Fibroblast of gingiva (primary cell): ENCODE data around the gene C5orf22.
"Not testable (repeated sequence)": the region's sequence is repeated elsewhere in the genome, so short reads cannot be mapped to it uniquely, and the experiment has no call there.

Source experiments
- DNase-seq: peaks from one replicate; pipeline ENCODE4 v3.0.0-alpha.2; 2011; ENCODE audit warnings: low read depth

Gene C5orf22

DNA sequence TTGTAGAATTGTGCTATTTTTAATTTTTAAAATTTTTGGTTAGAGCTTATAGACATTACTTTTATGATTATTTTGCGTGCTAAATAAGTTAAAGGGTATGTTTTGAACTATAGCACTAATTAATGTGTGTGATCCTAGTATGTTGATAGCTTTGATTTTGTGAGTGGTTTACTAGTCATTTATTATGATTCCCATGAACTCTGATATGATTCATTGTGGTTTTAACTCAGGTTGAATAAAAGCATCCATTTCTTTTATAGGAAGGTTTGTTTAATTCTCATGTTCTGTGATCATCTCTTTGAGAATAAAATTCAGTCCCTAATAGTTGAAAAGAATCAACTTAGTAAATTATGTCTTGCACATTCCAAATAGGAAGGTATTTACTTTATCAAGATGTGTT lies 22.5 kb downstream of the C5orf22 start:
- no peak for DNase-seq

DNA sequence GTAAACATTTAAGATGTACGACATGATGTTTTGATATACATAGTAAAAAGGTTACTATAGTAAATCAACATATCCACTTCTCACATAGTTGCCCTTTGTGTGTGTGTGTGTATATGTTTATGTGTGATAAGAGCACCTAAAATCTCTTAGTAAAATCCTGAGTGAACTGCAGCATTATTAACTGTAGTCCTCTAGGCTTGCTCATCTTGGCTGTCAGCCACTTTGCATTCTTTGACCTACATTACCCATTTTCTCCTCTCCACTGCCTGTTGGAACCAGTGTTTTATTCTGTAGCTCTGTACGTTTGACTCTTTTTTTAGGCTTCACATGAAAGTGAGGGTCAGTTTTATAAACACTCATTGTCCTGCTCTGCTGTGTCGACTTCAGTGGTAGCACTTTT lies 24.4 kb downstream of the C5orf22 start:
- peak; percentile 18 for DNase-seq

DNA sequence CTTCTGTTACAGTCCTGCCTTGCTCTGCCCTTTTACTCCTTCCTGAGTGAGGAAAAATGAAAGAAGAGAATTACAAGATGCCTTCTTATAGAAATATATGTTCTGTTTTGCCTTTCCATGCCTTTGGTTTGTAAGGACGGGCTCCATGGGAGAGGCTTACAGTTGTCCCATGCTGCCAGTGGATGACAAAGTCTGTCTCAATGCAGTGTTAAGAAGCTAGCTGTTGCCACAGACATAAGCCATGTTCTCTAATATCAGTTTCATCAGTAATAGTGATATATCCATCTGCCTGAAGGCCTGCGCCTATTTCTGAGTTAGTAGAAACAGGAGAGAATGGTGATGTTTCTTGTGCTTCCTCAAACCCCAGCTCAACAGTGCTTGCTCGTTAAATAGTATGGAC lies 27.8 kb downstream of the C5orf22 start:
- no peak for DNase-seq

DNA sequence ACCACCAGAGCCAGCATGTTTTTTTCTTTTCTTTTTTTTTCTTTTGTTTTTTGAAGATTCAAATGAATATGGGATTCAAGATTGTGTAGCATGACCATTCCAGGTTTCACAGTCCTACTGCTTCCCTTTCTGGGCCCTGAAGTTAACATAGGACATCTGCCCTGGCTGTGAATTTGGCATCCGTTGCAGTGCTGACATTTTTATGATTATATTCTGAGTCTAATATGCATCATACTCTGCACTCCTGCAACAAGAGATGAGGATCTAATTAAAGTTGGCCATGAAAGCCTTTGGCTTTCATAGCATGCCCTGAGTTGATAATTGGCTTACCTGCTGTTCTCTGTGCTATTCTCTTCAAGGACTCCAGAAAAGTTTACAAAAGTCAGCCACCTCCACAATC lies 29.8 kb downstream of the C5orf22 start:
- no peak for DNase-seq

DNA sequence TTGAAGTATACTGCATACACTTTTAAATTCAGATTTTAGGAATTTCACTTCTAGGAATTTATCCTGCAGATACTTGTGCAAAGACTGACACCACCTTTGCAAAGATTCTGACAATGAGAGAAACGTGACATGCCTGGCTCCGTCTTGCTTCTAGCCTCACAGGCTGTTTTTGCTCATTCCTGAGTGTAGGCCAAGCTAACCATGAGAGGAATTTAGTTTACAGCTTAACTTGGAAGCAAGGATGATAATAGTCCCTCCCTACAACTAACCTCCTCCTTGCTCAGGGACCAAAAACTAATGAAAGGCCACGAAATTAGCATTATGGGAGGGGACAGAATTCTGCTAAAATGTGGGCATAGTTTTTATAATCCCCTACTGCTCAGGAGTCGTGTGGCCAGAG lies 31.1 kb downstream of the C5orf22 start:
- no peak for DNase-seq

DNA sequence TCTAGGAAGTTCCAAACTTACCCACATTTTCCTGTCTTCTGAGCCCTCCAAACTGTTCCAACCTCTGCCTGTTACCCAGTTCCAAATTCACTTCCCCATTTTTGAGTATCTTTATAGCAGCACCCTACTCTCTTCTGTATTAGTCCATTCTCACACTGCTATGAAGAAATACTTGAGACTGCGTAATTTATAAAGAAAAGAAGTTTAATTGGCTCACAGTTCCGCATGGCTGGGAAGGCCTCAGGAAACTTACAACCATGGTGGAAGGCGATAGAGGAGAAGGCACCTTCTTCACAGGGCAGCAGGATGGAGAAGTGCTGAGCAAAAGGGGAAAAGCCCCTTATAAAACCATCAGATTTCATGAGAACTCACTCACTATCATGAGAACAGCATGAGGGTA lies 34.3 kb downstream of the C5orf22 start:
- DNase-seq = not testable (repeated sequence)

DNA sequence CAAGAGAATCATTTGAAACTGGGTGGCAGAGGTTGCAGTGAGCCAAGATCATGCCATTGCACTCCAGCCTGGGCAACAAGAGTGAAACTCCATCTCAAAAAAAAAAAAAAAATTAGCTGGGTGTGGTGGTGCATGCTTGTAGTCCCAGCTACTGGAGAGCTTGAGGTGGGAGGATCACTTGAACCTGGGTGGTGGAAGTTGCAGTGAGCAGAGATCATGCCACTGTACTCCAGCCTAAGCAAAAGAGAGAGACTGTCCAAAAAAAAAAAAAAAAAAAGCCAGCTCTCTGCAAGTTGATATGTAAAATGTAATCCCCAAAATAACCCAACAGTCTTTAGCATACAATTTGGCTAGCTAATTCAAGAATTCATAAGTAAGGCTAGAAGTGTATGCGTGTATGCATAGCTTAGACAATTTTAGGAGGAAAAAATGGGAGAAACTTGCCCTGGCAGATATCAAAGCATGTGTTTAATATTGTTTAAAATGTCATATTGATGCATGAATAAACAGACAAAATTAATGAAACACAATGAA lies 36.3 kb downstream of the C5orf22 start:
- no peak for DNase-seq

DNA sequence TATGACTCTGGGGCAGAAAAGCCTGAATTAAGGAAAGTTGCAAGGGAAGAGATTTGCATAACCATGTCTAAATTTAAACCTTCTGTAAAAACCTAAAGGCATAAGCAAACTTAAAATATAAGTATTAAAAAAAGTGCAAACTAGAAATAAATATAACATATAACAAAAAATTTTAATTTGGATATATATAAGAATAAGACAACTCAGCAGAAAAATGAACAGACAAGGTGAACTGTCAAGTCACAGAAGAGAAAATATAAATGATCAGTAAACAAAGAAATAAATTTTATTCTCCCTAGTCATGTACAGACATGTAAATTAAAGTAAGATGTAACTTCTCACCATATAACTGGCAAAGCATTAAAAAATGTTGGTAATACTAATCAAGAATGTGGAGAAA lies 37.0 kb downstream of the C5orf22 start:
- DNase-seq = no peak

DNA sequence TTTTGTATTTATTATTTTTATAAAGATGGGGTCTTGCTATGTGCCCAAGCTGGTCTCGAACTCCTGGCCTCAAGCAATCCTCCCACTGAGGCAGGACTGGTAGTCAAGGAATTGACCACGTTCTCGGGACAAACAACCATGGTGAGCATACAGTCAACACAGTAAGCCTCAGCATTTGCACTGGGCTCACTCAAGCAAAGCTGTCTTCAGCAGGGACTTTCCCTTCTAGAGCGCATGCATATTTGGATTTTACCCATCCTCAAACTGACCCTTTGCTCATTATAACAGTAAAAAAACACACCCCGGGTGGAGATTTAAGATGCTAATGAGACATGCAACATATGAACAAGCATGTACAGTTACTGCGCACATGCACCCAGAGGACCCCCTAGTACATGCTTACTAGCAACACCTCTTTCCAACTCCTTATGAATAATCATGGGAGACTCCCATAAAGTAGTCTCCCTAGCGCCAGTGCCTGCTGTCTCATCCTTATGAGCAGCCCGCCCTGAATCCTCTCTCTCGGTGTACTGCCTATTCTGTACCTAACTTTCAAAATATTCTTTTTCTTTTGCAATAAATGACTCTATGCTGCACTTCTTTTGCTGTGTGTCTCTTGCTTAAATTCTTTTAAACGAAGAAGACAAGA lies 41.5 kb downstream of the C5orf22 start:
- no peak for DNase-seq

DNA sequence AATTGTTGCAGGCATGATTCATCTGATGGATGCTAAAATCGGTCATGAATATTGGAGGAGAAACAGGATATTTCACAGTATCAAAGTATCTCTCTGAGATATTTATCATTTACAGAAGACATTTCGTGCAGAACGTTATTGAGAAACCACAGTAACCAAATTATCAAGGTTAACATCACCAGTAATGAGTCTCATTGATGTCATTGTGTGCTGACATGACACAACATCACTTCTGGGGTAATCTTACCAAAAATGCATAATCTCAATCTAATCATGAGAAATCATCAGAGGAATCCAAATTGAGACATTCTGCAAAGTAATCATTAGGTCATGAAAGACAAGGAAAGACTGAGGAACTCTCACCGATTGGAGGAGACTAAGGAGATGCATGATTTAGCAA lies 42.7 kb downstream of the C5orf22 start:
- DNase-seq = no peak

DNA sequence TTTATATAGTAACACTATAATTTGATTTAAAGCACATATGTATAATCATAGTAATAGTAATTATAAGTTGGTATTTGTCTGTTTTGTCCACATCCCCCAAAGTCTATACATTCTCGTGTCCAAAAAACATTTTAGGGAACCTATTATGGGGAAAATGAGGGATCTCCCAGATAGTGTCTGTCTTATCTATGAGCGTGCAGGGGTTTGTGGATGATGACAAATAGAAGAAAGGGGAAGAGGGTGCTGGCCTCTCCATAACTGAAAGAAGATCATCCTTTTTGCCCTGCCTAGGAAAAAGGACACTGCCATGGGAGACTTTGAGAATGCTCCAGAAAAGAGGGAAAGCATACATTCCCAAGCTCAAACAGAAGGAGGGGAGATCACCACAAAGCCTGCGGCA lies 45.3 kb downstream of the C5orf22 start:
- DNase-seq = no peak

DNA sequence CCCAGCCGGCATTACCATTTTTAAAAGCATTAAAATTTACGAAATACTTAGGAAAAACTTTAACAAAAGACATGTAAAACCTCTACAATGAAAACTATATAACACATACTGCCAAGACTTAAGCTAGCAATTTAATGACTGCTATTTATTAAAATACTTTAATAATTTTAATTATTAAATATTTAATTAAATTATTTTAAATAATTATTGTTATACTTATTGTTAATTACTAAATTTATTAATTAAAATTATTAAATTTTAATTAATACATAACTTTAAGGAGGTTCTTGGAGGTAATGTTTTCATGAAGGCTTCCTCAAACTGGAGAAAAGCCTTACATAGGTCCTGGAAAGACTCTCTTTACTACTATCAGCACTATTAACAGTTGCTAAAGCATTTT lies 47.5 kb downstream of the C5orf22 start:
- no peak for DNase-seq

DNA sequence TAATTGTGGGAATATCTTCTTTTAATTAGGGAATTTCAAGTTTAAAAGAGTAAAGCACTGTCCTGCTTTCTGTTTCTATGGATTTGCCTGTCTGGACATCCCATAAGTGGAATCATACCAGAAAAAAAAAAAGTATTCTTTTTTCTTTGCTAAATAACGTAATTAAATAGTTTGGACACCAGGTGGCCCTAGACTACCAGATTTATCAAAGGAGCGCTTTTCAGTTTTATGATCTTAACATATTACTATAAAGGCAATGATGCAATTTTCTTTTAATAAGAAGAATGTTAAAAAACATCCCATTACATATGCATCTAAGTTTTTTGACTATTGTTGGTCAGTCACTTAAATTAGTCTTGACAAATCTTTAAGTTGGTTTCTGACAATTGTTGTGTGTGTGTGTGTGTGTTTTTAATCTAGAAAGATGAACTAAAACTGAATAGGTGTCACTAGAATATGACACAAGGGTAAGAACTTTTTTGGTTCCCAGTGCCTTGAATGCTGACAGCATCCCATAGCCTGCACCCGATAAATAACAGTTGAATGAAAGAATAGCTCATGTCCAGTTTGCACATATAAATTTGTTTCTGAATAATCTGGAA lies 49.5 kb downstream of the C5orf22 start:
- peak; percentile 40 for DNase-seq

DNA sequence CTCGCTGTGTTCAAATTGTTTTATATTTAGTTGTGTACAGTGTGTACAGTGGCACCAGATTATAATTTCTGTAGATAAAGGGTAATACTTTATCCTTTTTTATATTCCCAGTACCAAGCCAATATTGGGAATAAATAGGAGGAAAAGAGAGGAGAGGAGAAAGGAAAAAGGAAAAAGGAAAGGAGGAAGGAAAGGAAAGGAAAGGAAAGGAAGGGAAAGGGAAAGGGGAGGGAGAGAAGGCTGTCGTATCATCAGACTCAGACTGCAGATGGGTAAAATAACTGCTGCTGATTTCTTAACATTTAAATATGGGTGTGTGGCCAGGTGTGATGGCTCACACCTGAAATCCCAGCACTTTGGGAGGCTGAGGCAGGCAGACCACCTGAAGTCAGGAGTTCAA lies 51.0 kb downstream of the C5orf22 start:
- DNase-seq = no peak

DNA sequence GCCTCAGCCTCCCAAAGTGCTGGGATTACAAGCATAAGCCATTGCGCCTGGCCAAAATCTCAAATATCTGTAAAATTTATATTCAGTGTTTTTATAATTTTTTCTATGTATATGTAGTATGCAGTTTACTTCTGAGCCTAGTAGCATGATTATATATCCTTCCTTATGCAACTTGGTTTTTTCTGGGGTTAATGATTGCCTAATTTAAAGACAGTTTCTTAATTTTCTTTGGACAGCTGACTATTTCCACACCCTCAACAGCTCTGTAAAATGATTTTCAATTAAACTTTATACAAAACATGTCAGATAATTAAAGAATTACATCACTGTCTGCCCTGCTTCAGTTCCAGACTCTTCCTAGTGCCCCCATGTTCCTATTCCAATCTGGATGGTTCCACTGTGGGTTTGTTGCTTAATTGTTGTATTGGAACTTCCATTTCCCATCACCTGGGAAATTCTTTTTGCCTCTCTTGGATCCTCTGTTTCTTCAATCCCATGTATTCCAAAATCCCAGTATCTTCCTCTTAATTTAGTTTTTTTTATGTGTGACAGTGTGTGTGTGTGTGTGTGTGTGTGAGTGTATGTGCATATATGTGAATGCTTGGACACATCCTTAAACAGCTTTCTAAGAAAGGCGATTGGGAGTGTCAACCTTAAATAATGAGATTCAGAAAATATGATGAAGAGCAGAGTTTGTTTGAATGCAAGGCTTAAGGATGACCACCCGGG lies 53.2 kb downstream of the C5orf22 start:
- DNase-seq = no peak

DNA sequence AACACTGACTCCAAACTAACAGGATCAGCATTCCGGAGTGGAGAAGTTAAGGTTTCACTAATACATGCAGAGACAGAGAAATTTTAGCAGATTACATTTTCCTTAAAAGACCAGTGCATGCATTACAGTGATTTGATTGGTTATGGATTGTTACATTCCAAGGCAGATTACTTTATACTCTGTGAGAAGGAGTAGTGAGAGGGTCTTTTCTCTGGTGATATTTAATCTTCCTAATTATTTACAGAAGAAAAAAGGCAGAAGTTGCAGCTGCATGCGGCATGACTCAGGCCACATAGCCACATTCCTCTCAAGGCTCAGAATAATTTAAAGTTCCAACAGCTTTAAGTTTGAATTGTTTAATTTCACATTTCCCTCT lies 53.8 kb downstream of the C5orf22 start:
- DNase-seq = no peak

DNA sequence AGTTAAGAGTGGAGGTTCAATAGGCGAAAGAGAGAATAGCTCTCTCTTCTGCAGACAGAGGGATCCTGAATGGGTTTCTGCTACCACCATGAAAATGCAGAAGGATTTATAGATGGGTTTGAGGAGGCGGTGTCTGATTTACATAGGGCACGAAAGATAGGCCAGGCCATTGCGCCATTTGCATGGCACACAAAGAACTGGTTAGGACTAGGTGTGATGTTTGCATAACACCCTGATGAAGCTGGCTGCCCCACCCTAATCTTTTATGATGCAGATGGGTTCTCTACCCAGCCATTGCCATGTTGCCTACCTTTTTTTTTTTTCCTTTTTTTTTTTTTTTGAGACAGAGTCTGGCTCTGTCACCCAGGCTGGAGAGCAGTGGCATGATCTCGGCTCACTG lies 55.4 kb downstream of the C5orf22 start:
- DNase-seq = no peak

DNA sequence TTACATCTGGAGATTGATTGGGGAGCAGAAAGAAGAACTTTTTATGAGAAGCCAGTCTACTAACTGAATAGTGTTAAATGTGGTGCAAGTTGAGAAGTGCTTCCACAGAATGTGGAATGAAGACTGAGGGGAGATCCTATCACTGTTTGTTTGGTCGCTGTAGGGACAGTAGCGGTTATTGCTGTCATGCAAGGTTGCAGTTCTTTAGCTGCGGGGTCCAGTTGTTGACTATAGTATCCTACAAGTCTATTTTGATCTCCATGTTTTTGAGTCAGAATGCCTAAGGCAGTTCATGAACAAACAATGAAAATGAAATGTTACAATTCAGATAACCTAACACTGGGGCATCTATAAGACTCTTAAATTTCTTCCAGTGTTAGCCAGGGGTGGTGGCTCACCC lies 61.6 kb downstream of the C5orf22 start:
- no peak for DNase-seq

DNA sequence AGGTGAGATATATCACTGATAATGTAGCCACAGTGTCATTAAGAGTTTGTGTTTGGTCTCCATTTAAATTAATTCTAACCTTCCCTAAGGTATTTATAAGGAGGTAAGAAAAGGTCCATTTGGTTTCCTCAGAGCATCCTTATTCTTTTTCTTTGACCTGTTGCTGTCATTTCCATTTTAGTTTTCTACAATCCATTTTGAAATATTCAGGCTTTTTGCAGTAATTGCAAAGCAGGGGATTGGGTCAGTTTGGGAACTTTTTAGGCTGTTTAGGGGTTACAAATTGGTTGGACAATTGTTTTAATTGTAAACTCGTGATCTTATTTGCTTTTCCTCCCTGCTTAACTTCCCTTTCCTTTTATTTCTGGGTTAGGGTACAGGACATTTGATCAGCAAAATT lies 64.3 kb downstream of the C5orf22 start:
- DNase-seq = no peak

DNA sequence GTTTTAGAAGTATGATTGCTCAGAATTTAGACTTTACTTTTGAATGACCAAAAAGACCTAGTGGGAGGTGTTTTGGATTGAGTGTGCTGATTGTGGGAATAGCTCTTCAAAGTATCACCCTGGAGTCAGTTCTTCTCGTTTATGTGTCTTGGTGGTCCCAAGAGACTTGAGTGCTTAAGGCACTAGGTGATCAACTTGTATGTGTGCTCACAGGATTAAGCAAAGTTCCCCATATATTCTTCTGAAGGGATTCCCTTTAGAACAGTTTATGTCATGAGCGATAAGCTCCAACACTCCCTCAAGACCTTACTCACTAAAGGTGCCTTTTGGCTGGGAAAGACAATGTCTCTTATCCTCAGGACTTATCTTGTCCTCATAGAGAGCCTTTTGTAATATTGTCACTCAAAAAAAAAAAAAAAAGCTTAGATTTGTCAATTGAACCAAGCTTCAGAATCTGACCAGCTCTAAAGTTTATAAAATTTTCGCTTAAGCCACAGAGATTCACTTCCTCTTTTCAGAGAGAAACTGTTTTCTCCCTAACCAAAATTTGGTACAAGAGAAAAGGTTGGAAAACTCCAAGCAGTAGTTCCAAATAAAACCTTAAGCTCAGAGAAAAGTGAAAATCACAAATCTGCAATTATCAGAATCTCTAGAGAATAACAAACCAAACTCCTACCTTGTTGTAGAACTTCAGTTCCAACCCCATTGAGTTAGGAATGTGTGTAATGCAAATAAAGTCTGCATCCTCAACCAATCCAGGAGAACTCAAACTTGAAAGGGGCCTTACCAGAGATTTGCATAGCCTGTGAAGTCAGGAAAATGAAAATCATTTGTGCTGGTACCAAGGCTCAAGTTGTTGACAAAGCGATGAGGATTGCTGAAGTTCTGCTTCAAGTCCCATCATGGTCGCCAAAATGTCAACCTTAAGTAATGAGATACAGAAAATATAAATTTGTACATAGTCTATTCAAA lies 66.8 kb downstream of the C5orf22 start:
- DNase-seq = no peak

DNA sequence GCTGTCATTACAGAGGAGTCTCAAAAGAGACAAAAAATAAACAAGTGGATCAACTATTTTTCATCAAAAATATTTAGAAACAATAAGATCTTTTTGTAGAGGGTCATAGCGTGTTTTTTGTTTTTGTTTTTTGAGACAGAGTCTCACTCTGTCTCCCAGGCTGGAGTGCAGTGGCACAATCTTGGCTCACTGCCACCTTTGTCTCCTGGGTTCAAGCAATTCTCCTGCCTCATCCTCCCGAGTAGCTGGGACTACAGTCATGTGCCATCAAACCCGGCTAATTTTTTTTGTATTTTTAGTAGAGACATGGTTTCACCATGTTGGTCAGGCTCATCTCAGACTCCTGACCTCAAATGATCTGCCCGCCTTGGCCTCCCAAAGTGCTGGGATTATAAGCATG lies 70.2 kb downstream of the C5orf22 start:
- DNase-seq = not testable (repeated sequence)

DNA sequence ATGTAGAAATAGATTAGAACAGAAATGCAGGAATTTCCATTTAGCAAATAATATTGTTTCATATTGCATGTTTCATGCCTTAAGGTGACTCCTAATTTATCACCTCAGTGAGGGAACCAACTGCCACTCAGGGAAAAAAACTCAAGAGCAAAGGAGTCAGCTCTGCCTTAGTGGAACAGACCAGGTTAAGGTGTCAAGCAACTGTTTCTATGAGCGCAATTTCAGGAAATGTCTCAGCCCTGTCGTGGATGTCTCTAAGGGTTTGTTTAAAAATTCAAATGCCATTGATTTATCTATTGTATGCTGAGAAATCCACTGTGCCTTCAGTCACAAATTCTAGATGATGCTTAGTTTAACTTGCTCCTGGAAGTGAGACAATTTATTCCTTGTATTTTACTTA lies 72.1 kb downstream of the C5orf22 start:
- DNase-seq = no peak
